HCT116 (cell line): ENCODE results near the gene RALB.

Experiments used
- EGR1 ChIP-seq: IDR thresholded peaks from 2 replicates; pipeline ENCODE4 v1.6.1; 2012; ENCODE audit warnings: low read depth
- JUND ChIP-seq: IDR thresholded peaks from 2 replicates; pipeline ENCODE4 v1.6.1; 2012
- POLR2A ChIP-seq: IDR thresholded peaks from 2 replicates; pipeline ENCODE4 v1.7.0; 2011; ENCODE audit warnings: borderline replicate concordance; ENCODE audit not compliant: insufficient read depth, insufficient read length; ENCODE audit errors: extremely low read depth
- RAD21 ChIP-seq: IDR thresholded peaks from 2 replicates; pipeline ENCODE4 v1.6.1; 2012; ENCODE audit warnings: low read depth, mild to moderate bottlenecking

DNA sequence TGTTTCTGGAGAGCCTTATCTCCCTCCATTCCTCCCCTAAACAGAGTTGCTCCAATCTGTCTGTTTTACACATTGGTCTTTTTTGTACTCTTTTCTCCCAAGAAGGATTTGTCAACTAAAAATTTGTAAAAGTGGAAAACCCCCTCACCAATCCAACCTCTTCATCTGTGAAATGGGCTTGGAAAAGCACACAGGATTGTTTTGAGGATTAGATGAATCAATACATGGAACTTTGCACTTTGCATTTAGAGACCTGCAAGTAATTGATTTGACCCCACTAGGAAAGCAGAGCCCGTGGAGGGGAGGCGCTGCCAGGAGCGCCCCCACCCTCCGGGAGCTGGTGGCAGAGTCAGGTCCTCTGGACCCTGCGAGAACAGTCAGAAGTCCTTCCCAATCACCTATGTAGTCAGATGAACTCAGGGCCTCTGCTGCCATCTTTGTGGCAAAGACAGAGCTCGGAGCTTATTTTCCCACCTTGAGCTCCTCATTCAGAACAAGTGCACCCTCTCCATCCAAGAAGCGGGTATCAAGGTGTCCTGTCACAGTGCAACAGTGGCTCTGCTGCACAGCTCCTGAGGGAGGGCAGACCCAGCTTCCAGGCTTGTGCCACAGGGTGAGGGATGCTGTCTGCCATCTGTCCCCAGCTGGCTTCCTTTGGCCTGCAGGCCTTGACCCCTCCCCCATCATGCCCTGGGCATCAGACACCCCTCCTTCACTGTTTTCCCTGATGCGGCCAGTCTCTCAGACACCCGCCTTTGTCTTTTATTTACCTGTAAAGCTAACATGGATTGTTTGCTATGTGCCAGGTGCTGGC is 27.7 kb upstream of the RALB start:
- TF ChIP-seq RAD21 (no peak), POLR2A (no peak), EGR1 (no peak), JUND (no peak)
